ENCODE results near the gene PSKH1.

DNA sequence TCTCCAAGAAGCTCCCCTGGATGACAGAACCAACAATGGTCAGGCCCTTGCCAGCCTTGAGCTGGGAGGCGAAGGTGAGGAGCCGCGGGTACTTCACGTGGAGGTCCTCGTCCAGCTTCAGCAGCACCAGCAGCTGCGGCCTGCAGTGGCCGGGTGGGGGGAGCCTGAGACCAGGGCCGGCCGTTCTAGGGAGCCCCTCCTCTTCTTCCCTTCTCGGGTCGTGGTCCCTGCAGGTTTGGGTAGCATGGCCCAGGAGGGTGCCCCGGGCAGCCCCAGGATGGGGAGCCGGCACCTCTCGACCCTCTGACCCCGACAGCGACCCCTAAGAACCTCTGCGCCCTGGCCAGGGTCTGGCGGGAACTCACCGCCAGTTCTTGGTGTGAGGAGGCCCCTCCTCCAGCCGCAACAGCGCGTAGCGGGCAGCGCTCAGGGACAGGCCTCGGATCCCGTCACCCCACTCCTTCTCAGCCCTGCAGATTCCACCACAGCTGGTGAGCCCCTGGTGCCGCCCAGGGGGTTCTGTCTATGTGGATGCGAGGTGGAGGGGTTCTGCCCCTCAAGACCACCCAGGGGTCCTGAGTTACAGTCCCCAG is 54.0 kb downstream of the PSKH1 start:
- TF ChIP-seq EP300 (IDR thresholded peaks at IDR 0.05) = no peak
- TF ChIP-seq, protein P1, sequence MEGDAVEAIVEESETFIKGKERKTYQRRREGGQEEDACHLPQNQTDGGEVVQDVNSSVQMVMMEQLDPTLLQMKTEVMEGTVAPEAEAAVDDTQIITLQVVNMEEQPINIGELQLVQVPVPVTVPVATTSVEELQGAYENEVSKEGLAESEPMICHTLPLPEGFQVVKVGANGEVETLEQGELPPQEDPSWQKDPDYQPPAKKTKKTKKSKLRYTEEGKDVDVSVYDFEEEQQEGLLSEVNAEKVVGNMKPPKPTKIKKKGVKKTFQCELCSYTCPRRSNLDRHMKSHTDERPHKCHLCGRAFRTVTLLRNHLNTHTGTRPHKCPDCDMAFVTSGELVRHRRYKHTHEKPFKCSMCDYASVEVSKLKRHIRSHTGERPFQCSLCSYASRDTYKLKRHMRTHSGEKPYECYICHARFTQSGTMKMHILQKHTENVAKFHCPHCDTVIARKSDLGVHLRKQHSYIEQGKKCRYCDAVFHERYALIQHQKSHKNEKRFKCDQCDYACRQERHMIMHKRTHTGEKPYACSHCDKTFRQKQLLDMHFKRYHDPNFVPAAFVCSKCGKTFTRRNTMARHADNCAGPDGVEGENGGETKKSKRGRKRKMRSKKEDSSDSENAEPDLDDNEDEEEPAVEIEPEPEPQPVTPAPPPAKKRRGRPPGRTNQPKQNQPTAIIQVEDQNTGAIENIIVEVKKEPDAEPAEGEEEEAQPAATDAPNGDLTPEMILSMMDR (IDR thresholded peaks at IDR 0.05) = no peak
- no peak for TF ChIP-seq POLR2AphosphoS5 (IDR thresholded peaks at IDR 0.05)
- no peak for TF ChIP-seq POLR2A (IDR thresholded peaks at IDR 0.05)

All from suprapubic skin (tissue), 4 donors.